Stimulated activated CD8-positive, alpha-beta memory T cell treated with anti-CD3 and anti-CD28 coated beads, Interleukin-4, amount 100 ng/mL, for 24 hours (primary cell): ENCODE data around the gene SPATA31C2.
A peak's percentile ranks its signal among the peaks of the same experiment; 100 is the strongest.
"Not testable (repeated sequence)": the region's sequence is repeated elsewhere in the genome, so short reads cannot be mapped to it uniquely, and the experiment has no call there.

Experiments
- DNase-seq: peaks from one replicate; pipeline ENCODE4 v3.0.0-alpha.2; 2020; ENCODE audit warnings: low read depth

The SPATA31C2 gene

GRCh38 chr9:88138375-88138774 lies at the start of gene SPATA31C2:
TSS of gene SPATA31C2 (minus strand) at chr9:88138475. CDS start at chr9:88138446, 29 bp downstream.
- not testable (repeated sequence) for DNase-seq

GRCh38 chr9:88187631-88188030 lies 49.4 kb upstream of the SPATA31C2 start:
- no peak for DNase-seq

GRCh38 chr9:88186495-88187110 lies 48.3 kb upstream of the SPATA31C2 start:
- no peak for DNase-seq

- DNase-seq = no peak
Measured at GRCh38 chr9:88184976-88185375, 46.7 kb upstream of the SPATA31C2 start.

- no peak for DNase-seq
Measured at GRCh38 chr9:88183798-88184495, 45.7 kb upstream of the SPATA31C2 start.

- no peak for DNase-seq
Measured at GRCh38 chr9:88182501-88182900, 44.2 kb upstream of the SPATA31C2 start.

- DNase-seq = no peak
Measured at GRCh38 chr9:88180081-88180765, 41.9 kb upstream of the SPATA31C2 start.

GRCh38 chr9:88179062-88179521 lies 40.8 kb upstream of the SPATA31C2 start:
- DNase-seq = no peak

GRCh38 chr9:88178641-88179040 lies 40.4 kb upstream of the SPATA31C2 start:
- DNase-seq = no peak

- DNase-seq = no peak
Measured at GRCh38 chr9:88177371-88177770, 39.1 kb upstream of the SPATA31C2 start.

GRCh38 chr9:88174324-88174723 lies 36.0 kb upstream of the SPATA31C2 start:
- no peak for DNase-seq

GRCh38 chr9:88173378-88173999 lies 35.2 kb upstream of the SPATA31C2 start:
- peak; percentile 26 for DNase-seq

GRCh38 chr9:88169700-88170099 lies 31.4 kb upstream of the SPATA31C2 start:
- no peak for DNase-seq

GRCh38 chr9:88168564-88168963 lies 30.3 kb upstream of the SPATA31C2 start:
- DNase-seq = no peak

- DNase-seq = no peak
Measured at GRCh38 chr9:88166660-88167059, 28.4 kb upstream of the SPATA31C2 start.

- no peak for DNase-seq
Measured at GRCh38 chr9:88164850-88165249, 26.6 kb upstream of the SPATA31C2 start.

GRCh38 chr9:88161144-88161543 lies 22.9 kb upstream of the SPATA31C2 start:
- DNase-seq = no peak

GRCh38 chr9:88143957-88144625 lies 5.8 kb upstream of the SPATA31C2 start:
- DNase-seq = no peak

GRCh38 chr9:88143179-88143578 lies 4.9 kb upstream of the SPATA31C2 start:
- no peak for DNase-seq

GRCh38 chr9:88133552-88133951 lies 4.7 kb downstream of the SPATA31C2 start:
- DNase-seq = not testable (repeated sequence)

- DNase-seq = not testable (repeated sequence)
Measured at GRCh38 chr9:88129556-88129955, 8.7 kb downstream of the SPATA31C2 start.

- DNase-seq = not testable (repeated sequence)
Measured at GRCh38 chr9:88127700-88128300, 10.5 kb downstream of the SPATA31C2 start.
